ENCODE results near the gene RCC1.

- no peak for TF ChIP-seq CTCF (IDR thresholded peaks at IDR 0.05; ENCODE audit: low read depth, low read length)
- TF ChIP-seq EZH2phosphoT487 (IDR thresholded peaks at IDR 0.05; ENCODE audit: low read depth), result no peak
These were observed 15.8 kb downstream of the RCC1 start for GRCh38 chr1:28521502-28522164.
